Type B pancreatic cell (in vitro differentiated cells): ENCODE data around the gene NLRP7. TPM values are rescaled to one million over a fixed set of nuclear protein-coding genes. Genes with fewer than 3 reads are reported as not detected.
A peak's percentile ranks its signal among the peaks of the same experiment; 100 is the strongest.
"Not testable (repeated sequence)": the region's sequence is repeated elsewhere in the genome, so short reads cannot be mapped to it uniquely, and the experiment has no call there.

Source experiments
- DNase-seq: peaks from one replicate; pipeline ENCODE4 v3.0.0; 2021; ENCODE audit warnings: mixed read lengths; ENCODE audit not compliant: unreplicated experiment; ENCODE audit errors: extremely low spot score
- H3K27ac Mint-ChIP-seq: 2 replicates; pipeline ENCODE4 v1.8.0; 2021; ENCODE audit warnings: mild to moderate bottlenecking, mixed read lengths
- H3K27me3 Mint-ChIP-seq: 2 replicates; pipeline ENCODE4 v1.8.0; 2021; ENCODE audit warnings: mixed read lengths
- H3K36me3 Mint-ChIP-seq: 2 replicates; pipeline ENCODE4 v1.8.0; 2021; ENCODE audit warnings: mixed read lengths
- H3K4me1 Mint-ChIP-seq: one replicate; pipeline ENCODE4 v1.8.0; 2021; ENCODE audit warnings: mixed read lengths; ENCODE audit not compliant: unreplicated experiment
- H3K4me3 Mint-ChIP-seq: 2 replicates; pipeline ENCODE4 v1.8.0; 2021; ENCODE audit warnings: mild to moderate bottlenecking, mixed read lengths
- H3K9me3 Mint-ChIP-seq: 2 replicates; pipeline ENCODE4 v1.8.0; 2021; ENCODE audit warnings: mixed read lengths
- total RNA-seq: library from RNA; stranded (reverse); gene quantifications from 2 replicates; pipeline ENCODE4 v1.2.1, GENCODE V29; 2021; ENCODE audit warnings: low replicate concordance
- TF ChIP-seq, protein P1 (sequence below): fragments of 200-600 bp; sonication (generic); conservative IDR thresholded peaks from 2 replicates; pipeline ENCODE4 v1.5.0; 2021; ENCODE audit warnings: antibody characterized with exemption, mild to moderate bottlenecking

NLRP7 gene
- total RNA-seq, 1 donor from 2014 or later = not detected

DNA sequence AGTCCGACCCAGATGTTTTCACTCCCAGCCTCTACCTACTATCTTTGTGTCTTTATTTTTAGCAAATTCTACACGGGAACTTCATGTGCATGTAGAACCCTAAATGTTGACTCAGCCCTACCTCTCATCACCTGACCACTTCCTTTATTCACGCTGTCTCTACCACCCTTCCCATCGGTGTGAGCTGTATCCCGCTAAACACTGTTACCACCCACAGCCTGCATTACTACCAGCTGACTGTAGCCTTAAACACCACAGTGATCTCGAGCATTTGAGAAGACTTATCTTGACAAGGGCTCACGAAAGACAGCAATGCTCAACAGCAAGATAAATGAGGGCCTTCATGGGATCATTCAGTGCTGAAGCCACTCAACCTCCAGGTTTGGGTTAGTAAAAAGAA is 26.2 kb downstream of the NLRP7 start:
- DNase-seq = no peak
- H3K9me3 Mint-ChIP-seq = peaks cover 4% of the 10 kb centered on the region
- H3K4me1 Mint-ChIP-seq = no peaks in the 10 kb centered on the region
- H3K4me3 Mint-ChIP-seq = no peak overlapping the region
- TF ChIP-seq, protein P1, sequence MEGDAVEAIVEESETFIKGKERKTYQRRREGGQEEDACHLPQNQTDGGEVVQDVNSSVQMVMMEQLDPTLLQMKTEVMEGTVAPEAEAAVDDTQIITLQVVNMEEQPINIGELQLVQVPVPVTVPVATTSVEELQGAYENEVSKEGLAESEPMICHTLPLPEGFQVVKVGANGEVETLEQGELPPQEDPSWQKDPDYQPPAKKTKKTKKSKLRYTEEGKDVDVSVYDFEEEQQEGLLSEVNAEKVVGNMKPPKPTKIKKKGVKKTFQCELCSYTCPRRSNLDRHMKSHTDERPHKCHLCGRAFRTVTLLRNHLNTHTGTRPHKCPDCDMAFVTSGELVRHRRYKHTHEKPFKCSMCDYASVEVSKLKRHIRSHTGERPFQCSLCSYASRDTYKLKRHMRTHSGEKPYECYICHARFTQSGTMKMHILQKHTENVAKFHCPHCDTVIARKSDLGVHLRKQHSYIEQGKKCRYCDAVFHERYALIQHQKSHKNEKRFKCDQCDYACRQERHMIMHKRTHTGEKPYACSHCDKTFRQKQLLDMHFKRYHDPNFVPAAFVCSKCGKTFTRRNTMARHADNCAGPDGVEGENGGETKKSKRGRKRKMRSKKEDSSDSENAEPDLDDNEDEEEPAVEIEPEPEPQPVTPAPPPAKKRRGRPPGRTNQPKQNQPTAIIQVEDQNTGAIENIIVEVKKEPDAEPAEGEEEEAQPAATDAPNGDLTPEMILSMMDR = no peak
- H3K36me3 Mint-ChIP-seq = no peaks in the 10 kb centered on the region
- H3K27ac Mint-ChIP-seq = no peak overlapping the region
- no peaks in the 10 kb centered on the region for H3K27me3 Mint-ChIP-seq

DNA sequence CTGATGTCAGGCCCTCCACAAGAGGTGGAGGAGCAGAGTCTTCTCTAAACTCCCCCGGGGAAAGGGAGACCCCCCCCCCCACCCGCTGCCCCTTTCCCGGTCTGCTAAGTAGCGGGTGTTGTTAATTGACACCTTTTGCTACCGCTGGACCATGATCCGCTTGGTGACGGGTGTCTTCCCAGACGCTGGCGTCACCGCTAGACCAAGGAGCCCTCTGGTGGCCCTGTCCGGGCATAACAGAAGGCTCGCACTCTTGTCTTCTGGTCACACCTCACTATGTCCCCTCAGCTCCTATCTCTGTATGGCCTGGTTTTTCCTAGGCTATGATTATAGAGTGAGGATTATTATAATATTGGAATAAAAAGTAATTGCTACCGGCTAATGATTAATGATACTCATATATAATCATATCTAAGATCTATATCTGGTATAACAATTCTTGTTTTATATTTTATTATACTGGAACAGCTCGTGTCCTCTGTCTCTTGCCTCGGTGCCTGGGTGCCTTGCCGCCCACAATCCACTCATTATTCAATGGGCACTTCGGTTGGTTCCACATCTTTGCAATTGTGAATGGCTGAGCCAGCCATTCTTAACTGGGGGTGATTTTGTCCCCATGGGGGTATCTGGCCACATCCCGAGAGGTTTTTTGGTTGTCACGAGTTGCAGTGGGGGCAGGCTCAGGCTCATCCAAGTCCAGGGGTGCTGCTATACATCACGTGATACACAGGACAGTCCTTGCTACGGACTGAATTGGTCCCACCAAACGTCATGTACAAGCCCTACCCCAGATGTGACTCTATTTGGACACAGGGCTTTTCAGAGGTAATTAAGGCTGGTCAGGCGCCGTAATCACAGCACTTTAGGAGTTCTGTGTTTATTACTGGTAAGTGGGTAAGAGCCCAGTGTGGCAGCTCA is 27.4 kb downstream of the NLRP7 start:
- DNase-seq, H3K9me3 Mint-ChIP-seq: not testable (repeated sequence)
- TF ChIP-seq, protein P1 = peak; percentile 64

DNA sequence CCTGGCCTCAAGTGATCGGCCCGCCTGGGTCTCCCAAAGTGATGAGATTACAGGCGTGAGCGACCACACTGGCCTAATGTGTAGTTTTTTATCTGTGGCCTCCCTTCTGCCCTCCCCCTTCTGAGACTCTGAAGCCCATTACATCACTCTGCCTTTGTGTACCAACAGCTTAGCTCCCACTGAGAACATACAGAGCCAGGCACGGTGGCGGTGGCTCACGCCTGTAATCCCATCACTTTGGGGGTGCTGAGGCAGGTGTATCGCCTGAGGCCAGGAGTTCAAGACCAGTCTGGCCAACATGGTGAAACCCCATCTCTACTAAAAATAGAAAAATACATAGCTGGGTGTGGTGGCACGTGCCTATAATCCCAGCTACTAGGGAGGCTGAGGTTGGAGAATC is 28.8 kb downstream of the NLRP7 start:
- H3K27ac Mint-ChIP-seq = no peak overlapping the region
- TF ChIP-seq, protein P1 = no peak
- H3K36me3 Mint-ChIP-seq = no peaks in the 10 kb centered on the region
- no peak overlapping the region for H3K4me3 Mint-ChIP-seq
- H3K27me3 Mint-ChIP-seq = no peaks in the 10 kb centered on the region
- DNase-seq = no peak
- no peaks in the 10 kb centered on the region for H3K4me1 Mint-ChIP-seq
- no peaks in the 10 kb centered on the region for H3K9me3 Mint-ChIP-seq

More for the DNA sequence above, 27.4 kb downstream of the NLRP7 start:
- not testable (repeated sequence) for H3K27ac Mint-ChIP-seq, H3K4me1 Mint-ChIP-seq, H3K36me3 Mint-ChIP-seq, H3K27me3 Mint-ChIP-seq, H3K4me3 Mint-ChIP-seq

DNA sequence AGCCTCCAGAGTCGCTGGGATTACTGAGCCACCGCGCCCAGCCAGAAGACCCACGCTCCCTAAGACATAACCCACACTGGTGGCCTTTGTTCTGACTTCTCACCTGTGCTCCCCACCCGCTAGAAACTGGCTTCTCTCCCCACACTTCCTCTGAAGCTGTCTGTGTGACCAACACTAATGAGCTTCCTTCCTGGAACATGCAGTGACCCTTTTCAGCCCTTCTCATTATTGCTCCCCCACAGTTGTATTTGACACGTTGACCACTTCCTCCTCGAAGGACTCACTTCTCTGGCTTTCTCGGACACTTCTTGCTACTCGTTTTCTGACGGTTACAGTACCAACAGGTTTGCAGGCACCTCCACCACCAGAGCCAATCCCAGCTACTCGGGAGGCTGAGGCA is 30.5 kb downstream of the NLRP7 start:
- Mint-ChIP-seq H3K27me3 (no peaks in the 10 kb centered on the region), H3K4me3 (no peak overlapping the region), H3K4me1 (no peaks in the 10 kb centered on the region), H3K27ac (no peak overlapping the region), H3K9me3 (no peaks in the 10 kb centered on the region), H3K36me3 (no peaks in the 10 kb centered on the region)
- TF ChIP-seq, protein P1 = no peak
- no peak for DNase-seq

DNA sequence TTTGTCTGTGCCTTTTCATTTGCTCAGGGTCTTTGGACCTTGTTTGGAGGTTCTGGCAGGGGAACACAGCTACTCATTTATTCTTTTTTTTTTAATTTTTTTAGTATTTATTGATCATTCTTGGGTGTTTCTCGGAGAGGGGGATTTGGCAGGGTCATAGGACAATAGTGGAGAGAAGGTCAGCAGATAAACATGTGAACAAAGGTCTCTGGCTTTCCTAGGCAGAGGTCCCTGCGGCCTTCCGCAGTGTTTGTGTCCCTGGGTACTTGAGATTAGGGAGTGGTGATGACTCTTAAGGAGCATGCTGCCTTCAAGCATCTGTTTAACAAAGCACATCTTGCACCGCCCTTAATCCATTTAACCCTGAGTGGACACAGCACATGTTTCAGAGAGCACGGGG is 39.4 kb downstream of the NLRP7 start:
- not testable (repeated sequence) for H3K36me3 Mint-ChIP-seq, DNase-seq, H3K4me1 Mint-ChIP-seq, H3K27ac Mint-ChIP-seq, H3K9me3 Mint-ChIP-seq, H3K4me3 Mint-ChIP-seq, H3K27me3 Mint-ChIP-seq

DNA sequence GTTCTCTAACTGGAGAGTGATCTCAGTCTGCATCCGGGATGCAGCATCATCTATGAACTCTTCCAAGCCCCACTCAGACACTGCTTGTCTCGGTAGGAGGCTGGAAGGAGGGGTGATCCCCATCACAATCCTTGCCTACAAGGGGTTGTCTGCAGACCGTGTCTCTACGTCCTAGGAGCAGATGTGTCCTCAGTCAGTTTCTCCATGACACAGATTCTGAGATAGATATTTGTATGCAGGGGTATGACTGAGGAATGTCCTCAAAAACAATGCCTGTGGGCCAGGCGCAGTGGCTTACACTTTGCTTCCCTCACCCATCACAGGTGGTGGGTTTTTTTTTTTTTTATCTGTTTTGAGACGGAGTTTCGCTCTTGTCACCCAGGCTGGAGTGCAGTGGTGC is 40.5 kb downstream of the NLRP7 start:
- DNase-seq = no peak
- TF ChIP-seq, protein P1 = no peak
- Mint-ChIP-seq H3K4me3 (no peak overlapping the region), H3K27me3 (peaks cover 3% of the 10 kb centered on the region), H3K9me3 (no peaks in the 10 kb centered on the region), H3K4me1 (no peaks in the 10 kb centered on the region), H3K27ac (no peak overlapping the region), H3K36me3 (no peaks in the 10 kb centered on the region)
